NCI-H2107 (cell line): Measurements from ENCODE around the gene LMNA.
"Not testable (repeated sequence)": the region's sequence is repeated elsewhere in the genome, so short reads cannot be mapped to it uniquely, and the experiment has no call there.

ENCODE experiments used
- DNase-seq: peaks from one replicate; lab custom pipeline; 2025; lab: John Stamatoyannopoulos, UW

The LMNA gene

DNA sequence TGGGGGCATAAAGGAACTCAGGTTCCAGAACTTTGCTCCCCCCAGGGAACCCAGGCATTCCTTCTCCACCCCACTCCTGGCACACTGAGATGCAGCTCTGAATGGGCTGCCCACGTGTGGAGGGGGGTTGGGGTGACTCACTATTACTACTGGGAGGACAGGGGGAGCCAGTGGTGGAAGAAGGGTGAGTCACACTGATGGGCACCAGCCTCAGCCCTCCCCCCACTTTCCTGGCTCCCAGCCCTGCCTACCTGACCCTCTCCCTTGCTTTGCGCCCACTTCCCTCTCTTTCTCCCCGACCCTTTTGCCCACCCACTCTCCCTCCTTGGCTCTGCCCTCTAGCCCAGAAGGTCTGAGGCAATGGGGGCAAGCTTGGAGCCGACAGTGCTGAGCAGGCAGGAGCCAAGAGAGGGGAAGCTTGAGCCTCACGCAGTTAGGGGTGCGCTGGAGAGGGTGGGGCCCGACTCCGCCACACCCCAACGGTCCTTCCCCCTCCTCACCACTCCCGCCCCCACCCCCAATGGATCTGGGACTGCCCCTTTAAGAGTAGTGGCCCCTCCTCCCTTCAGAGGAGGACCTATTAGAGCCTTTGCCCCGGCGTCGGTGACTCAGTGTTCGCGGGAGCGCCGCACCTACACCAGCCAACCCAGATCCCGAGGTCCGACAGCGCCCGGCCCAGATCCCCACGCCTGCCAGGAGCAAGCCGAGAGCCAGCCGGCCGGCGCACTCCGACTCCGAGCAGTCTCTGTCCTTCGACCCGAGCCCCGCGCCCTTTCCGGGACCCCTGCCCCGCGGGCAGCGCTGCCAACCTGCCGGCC, at the start of gene LMNA:
Gene LMNA, plus strand, starts transcription at position 611 of the 818 bp plus-strand sequence. CDS start 208 bp downstream, outside the sequence.
- peak; percentile 28 for DNase-seq

DNA sequence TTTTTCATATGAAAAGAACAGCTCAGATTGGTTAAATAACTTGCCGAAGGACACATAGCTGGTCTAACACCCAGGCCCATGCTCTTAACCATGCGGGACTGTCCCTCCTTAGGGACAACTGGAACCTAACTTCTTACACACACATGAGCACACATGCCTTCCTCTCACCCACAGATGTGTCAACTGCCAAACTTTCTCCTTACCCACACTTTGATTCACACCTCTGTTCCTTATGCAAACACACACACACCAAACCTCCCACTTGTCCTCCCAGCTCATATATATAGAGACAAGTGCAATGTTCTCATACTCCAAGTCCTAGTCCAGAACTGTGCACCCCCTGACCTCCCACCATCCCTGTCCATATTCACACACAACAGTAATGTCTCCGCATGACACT, 49.3 kb upstream of the LMNA start:
- no peak for DNase-seq

DNA sequence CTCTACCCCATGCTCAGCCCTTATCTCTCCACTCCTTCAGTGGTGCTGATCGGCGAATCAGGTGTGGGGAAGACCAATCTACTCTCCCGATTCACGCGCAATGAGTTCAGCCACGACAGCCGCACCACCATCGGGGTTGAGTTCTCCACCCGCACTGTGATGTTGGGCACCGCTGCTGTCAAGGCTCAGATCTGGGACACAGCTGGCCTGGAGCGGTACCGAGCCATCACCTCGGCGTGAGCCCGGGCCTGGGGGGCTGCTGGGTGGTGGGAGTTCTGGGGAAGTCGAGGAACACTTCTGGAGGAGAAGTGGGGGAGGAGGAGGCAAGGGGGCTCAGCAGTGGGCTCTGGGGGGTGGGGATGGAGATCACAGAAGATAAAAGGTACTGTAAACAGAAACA, 48.6 kb upstream of the LMNA start:
- no peak for DNase-seq

DNA sequence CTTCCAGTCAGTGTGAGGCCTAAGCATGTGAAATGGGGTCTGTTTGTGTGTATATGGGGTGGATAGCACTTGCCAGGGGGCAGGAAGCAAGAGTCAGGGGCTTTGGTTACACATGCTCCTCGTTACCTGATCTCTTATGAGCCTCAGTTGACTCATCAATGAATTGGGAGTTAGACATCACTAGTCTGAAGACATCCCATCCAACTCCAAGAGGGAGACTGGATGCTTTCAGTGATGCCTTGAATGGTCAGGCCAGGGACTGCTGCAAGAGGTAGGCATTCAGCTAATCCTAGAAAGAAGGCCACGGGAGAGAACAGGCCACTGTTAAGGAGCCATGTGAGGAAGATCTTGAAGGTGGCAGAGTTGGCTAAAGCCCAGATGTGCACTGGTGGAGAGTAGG, 47.2 kb upstream of the LMNA start:
- DNase-seq = no peak

DNA sequence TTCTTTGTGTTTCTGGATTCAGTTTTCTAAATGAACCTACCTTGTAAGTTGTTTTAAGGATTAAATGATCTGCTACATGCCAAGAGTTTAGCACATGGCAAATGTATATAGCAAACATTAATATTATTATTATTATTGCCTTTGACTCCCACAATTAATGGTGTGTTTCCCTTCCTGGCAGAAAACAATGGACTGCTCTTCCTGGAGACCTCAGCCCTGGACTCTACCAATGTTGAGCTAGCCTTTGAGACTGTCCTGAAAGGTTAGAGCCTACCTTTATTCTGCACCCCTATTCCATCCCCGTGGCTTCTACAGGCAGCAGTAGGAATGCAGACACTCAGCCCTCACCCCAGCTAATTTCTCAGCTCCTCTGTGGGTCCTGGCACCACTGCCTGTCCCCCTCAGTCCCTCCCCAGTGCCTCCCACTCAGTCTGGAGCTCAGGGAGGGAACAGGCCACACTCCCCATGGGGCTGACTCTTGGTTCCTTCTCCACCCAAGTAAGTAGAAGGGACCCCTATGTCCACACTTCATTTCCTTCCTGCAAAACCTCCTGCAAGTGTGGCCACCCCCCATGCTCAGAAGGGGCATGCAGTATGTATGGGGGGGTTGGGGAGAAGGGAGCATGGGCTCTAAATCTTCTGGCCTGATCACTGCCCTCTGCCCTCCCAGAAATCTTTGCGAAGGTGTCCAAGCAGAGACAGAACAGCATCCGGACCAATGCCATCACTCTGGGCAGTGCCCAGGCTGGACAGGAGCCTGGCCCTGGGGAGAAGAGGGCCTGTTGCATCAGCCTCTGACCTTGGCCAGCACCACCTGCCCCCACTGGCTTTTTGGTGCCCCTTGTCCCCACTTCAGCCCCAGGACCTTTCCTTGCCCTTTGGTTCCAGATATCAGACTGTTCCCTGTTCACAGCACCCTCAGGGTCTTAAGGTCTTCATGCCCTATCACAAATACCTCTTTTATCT, 44.7 kb upstream of the LMNA start:
- no peak for DNase-seq

DNA sequence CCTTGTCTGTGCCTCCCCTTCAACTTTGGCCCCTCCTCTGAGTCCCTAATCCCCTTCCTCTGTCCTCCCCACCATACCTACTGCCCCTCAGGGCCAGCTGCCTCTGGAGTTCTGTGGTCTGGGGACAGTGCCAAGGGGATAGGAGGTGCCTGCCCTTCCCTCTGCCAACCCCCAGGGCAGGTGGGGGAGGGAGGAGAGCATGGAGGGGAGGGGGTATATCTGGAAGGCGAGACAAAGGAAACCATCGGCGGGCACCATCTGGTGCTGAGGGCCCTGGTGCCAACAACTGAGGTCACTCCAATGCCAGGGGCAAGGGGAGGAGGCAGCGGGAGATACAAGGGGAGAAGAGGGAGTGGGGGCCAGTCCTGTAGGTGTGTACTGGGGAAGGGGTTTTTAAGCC, 44.0 kb upstream of the LMNA start:
- no peak for DNase-seq

DNA sequence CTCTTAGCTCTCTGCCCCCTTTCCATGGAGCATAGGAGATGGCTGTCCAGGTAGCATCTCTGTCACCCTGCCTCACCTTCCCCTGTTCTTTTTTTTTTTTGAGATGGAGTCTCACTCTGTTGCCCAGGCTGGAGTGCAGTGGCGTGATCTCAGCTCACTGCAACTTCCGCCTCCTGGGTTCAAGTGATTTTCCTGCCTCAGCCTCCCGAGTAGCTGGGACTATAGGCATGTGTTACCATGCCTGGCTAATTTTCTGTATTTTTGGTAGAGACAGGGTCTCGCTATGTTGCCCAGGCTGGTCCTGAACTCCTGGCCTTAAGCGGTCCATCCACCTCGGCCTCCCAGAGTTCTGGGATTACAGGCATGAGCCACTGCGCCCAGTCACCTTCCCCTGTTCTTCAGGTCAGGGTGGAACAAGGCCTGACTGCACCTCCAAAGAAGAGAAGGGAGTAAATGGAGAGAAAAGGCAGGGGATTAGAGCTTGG, 43.1 kb upstream of the LMNA start:
- DNase-seq = not testable (repeated sequence)

DNA sequence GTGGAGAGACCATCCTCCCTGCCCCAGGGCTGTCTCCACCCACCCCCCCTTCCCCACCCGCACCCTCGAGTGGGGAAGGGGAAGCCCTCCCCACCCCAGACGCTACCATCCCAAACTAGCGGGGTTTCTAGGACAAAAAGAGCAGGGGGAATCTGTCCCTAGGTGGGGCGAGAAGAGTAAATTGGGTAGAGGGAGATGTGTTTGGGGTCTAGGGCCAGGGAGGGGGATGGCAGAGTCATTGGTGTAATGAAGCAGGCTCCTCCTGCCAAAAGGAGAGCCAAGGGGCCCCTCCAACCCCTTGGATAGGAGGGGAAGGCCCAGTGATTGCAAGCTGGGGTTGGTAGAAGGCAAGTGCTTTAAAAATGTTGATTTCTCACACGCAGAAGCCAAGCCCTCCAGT, 42.3 kb upstream of the LMNA start:
- DNase-seq = no peak

DNA sequence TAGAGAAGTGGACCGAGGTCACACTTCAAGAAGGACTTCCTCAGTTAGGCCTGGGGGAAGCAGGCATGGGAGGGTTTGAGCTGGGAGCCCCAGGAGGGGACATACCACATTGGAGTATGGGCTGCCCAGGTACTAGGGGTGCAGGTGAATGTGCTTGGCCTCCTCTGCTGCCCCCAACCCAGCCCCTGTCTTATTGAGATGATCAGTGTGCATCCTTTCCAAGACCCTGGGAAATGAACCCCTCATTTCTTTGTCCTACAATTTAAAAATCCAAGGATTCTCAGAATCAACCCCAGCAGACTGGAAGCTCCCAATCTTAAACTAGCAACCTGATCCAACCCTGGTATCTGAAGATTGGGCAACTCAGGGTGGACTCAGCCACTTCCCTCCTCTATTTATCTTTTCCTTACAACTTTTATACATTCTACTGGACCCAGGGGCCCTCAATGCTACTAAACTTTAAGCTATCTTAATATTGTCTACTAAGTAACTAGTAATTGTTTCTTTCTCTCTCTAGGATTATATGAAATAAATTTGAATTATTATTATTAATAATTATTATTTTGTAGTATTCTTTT, 41.3 kb upstream of the LMNA start:
- DNase-seq = no peak

DNA sequence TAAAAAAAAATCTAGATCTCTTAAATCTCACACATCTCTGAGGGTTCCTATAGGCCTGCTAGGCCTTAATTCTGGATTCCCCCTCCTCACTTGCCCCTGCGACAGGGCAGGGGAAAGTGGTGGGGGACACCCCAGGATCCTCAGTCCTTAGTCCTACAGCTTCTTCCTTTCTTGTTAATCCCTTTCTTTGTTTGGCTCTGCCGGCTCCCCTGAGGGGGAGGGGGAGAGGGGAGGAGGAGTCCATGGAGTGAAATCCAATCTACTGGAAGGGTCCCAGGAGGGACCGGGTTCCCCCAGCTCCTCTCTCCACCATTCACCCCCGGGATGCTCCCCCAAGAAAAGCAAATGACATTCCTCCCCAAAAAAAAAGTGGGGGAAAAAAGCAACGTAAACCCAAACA, 40.8 kb upstream of the LMNA start:
- no peak for DNase-seq

DNA sequence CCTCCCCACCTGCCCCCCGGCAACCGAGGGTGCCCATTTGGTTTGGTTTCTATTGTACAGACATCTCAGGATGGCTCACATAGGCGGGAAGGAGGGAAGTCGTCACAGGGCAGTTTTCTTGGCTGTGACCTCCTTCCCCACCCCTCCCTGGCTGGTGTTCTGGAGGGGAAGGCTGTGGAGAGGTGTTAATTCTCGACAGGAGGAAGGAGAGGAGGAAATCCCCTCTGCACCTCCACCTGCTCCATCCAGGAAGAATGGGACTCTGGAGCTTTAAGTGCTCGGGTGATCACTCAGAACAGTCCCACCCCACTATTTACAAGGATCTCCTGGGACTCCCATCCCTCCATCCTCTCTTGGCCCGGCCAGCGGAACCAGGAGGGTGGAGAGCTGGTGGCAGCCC, 39.9 kb upstream of the LMNA start:
- DNase-seq = no peak

DNA sequence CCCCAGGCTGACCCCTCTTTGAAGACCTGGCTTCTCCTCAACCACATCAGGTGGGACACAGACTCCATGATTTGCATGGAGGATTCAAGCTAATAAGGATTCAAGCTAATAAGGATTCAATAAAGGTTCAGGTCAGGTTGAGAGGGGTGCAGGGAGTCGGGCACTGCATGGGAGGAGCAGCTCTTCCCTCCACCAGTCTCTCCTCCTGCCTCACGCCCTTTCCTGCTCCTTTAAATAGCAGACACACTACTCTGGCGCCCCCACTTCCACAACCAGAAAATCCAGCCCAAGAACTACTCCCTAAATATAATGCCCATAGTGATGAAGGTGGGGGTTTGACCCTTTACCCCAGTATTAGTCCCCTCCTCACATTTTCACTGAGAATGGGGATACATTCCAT, 39.3 kb upstream of the LMNA start:
- no peak for DNase-seq

DNA sequence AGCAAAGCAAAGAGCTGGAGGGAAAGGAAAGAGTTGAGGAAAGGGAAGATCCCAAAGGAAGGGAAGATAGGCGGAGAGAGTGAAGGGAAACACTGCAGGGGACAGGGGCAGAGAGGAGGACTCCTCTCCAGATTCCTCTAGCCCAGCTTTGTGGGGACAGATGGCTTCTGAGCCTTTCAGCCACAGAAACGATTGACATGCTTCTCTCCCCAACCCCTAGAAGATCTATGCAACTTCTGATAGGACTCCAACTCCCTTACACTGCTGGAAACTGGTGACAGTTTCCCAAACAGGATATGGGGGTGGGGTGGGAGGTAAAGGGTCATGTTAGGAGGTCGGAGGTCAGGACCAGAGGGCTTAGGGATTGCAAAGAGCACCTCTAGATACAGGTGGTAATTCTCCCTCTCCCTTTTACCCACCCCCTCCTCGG, 38.7 kb upstream of the LMNA start:
- DNase-seq = no peak

DNA sequence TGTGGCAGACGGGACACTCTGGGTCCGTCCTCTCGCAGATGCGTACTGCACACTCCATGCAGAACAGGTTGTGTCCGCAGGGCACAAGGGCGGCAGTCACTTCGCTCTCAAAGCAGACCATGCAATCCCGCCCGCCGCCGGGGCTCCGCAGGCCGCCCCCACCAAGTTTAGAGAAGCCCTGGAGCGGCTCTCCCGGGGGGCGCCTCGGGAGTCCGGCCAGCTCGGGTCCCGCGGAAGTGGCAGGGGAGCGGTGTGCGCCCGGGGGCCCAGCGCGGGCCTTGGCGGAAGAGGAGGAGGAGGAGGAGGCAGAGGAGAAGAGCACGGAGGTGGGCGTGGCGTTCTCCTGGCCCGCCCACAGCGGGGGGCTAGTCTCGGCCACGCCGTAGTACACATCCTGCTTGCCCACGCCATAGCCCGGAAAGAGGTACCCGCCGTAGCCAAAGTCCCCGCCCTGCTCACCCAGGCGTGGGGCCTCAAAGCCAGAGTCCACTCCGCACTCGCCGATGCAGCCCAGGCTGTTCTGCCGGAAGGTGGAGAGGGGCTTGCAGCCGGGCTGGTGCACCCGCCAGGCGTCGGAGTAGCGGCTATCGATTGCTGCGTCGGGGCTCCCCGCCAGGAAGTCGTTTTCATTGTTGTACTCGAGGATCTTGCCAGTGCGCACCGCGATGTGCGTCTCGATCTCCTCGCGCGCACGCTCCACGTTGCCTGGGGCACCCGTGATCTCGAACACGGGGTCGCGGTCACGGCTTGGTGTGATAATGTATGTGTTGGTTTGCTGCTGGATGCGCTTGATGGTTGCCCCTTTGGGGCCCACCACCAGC, 37.7 kb upstream of the LMNA start:
- no peak for DNase-seq

DNA sequence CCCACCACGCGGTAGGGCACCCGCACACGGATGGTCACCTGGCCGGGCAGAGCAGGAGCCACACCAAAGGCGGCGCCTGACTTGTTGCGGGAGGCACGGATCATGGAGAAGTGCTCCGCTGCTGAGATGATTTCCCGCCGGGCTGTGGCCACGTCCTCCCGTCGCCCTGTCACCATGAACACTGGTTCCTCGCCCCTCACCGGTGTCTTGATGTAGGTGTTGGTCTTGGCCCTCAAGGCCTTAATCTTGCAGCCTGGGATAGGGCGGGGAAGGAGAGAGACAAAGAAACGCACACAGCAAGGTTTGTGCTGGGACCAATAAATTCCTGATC, 37.1 kb upstream of the LMNA start:
- DNase-seq = no peak

DNA sequence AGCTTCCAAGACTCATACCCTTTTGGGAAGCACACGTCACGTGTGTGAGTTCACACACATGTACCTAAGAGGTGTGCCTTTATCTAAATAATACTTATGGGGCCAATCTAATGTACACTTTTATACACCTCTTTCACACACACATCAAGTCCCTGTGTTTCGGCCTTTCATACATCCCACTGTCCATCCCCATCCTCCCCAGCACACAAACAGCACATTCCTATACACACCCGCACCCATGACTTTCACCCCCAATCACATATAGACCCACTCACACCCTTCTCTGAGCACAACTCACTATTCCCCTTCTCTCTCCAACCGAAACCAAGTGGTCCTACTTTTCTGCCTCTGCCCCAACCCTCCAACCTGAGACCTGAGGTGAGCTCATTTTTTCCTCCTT, 35.8 kb upstream of the LMNA start:
- no peak for DNase-seq

DNA sequence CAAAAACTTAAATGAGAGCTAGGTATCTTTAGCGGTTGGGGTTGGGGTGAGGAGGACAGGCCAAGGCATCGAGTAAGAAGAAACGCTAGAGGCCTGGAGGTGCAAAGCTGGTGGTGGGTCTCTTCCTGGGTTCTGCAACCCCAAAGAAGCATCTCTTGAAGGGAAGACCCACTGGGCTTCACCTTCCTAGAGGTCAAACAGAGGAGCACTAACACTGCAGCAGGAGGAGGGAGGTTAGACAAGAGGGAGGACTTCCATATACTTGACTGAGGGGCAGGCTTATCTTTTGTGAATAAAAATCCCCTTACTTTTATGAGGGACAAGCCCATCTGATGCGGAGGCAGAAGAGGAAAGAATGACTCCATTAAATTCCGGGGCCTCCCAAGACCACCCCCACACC, 34.7 kb upstream of the LMNA start:
- DNase-seq = no peak

DNA sequence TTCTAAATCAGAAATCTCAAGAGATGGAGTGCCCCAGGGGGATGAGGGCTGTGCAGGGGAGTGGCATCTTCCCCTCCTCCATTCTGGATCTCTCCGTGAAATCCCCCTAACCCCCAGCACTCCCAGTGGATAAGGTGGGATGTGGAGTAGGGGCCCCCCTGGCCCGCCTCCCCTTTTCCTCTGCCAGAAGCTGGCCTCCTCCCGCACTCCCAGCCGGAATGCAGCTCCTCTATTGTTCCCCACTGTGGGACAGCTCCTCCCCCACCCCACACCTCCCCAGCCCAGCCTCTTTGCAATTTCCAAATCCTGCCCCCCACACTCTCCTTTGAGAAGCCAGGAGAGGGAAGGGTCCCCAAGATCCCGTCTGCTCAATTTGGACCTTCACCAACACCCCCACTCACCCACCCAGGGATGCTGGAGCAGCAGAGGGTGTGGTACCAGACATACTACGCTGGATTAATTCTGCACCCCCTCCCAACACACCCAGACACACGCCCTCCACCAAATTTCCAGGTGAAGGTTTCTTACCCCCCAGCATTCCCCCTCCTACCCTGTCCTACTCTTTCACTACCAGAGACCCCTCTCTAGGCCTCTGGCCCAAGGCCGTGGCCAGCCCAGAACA, 34.2 kb upstream of the LMNA start:
- DNase-seq = no peak

DNA sequence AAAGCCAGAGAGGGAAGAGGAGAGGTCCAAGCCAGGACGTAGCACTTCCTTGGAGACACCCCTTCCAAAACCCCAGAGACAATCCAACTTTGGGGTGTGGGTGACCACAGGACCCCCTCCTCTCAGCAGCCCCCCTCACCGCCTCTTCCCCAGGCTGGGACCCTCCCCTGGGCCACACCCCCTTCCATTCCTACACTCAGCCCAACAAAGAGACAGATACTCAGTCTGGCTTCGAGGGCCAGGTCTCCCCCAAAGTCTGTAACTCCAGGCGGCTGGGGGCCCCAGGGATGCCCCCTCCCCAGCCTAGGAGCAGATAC, 33.7 kb upstream of the LMNA start:
- no peak for DNase-seq

DNA sequence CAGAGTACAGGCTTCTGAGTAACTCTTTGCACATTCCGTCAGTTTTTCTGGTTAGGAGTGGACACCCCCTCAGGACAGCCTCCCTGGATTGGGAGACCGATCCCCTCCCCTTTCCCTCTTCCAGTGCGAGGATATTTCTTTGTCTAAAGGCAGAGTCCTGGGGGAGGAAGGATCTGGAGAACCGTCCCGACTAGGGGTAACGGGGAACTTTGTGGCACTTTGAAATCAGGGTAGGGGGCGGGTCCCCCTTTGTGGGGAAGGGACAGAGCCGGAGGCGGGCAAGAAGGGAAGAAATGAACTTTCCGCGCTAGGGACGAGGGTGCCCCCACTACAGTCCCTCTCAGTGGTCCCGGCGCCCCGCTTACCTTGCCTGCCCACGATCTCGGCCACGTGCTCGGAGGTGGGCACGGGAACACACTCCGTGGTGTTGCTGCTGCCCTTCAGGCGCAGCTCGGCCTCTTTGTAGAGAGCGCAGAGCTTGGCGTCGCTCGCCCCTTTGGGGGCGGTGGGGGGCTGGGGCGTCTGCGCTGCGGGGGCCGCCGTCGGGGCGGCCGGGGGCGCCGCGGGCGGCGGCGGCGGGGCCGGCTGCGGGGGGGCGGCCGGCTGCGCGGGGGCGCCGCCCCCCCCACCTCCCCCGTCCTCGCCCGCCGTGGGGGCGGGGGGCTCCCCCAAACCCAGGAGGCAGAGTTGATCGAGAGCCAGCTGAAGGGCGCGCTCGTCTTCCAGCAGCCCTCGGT, 33.2 kb upstream of the LMNA start:
- no peak for DNase-seq

DNA sequence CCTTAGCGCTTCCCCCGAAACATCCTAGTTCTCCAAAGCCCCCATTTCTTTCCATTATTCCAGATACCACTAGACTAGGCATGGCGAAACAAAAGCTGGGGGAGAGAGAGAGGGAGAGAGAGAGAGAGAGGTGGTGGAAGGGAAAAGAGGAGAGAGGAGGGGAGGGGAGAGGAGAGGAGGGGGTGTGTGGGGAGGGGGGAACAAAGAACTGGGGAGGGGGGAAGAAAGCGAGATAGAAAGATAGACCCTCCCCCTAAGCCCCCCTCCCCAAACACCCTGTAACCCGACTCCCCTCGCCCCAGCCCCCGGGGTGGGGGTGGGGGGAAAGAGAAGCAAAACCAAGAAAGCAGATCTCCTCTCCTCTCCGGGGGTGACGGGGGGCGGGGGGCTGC, 32.6 kb upstream of the LMNA start:
- DNase-seq = no peak
